ENCODE data around the gene BEND7. TPM values are rescaled to one million over a fixed set of nuclear protein-coding genes. Genes with fewer than 3 reads are reported as not detected.

BEND7 gene
- total and polyA plus RNA-seq, 2 of the 8 experiments (the other 6 are each of a cell fraction or from before 2014, with no cell fraction given): 1.9 to 8.2 TPM

DNA sequence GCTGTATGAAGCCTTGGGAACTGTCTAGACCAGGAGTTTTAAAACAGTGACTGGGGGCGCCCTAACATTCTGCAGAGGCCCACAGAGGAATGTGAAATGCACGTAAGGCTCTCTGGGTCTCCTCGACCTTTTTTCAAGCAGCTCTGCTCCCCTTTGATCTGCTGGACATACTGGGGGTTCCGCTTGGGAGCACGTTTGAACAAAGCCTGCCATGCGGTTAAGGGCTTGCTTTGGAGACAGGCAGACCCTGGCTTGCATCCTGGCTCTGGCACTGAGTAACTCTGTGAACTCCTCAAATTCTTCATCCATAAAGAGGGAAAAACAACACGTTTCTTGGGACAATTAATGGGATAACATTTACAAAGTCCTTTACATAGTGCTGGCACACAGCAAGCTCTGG is 7.8 kb downstream of the BEND7 start:
- Histone ChIP-seq H2AFZ (ENCODE audit: low read length) (no peak overlapping the region), H3K27me3 (replicated peaks in 1 of 4; ENCODE audit: control insufficient read depth in 3 of 4, extremely low read depth in 1 of 4, insufficient read depth in 3 of 4, low read length in 3 of 4) (no peaks in the 10 kb centered on the region; a peak in 2 of 7 replicates), H4K5ac (ENCODE audit: insufficient read length, low read depth, low read length) (no peak overlapping the region), H3K23me2 (ENCODE audit: low read depth, low read length) (no peaks in the 10 kb centered on the region), H3K4me2 (ENCODE audit: insufficient read depth in 1 of 2, low read depth in 2 of 2, low read length in 2 of 2) (no peak overlapping the region), H2BK20ac (ENCODE audit: low read length) (no peak overlapping the region), H3K4ac (replicated peaks; ENCODE audit: insufficient read length, low read depth, low read length) (peak overlapping the region; percentile 49), H3K14ac (ENCODE audit: insufficient read length) (no peak overlapping the region), H4K91ac (replicated peaks; ENCODE audit: insufficient read length, low read length) (no peak overlapping the region), H3K4me1 (replicated peaks in 1 of 4; ENCODE audit: control insufficient read depth in 3 of 4, insufficient read depth in 4 of 4, low read length in 3 of 4) (peaks cover 0 to 3% (median 0%) of the 10 kb centered on the region in 4 experiments; a peak in 1 of 7 replicates), H3K56ac (replicated peaks; ENCODE audit: insufficient read length, low read depth, low read length) (no peak overlapping the region), H3K4me3 (ENCODE audit: extremely low read depth in 1 of 4, insufficient read depth in 2 of 4, low read depth in 3 of 4, low read length in 4 of 4) (no peak overlapping the region), H2BK12ac (ENCODE audit: low read depth, low read length) (no peak overlapping the region), H3K9me3 (ENCODE audit: insufficient read depth in 2 of 2, low read depth in 1 of 2, low read length in 1 of 2) (no peaks in the 10 kb centered on the region), H3K23ac (ENCODE audit: insufficient read length) (no peak overlapping the region), H2BK15ac (ENCODE audit: low read length) (no peak overlapping the region), H2BK120ac (replicated peaks; ENCODE audit: low read depth, low read length) (no peak overlapping the region), H4K20me1 (replicated peaks in 1 of 2; ENCODE audit: control insufficient read depth in 1 of 2, insufficient read depth in 2 of 2, low read length in 2 of 2) (peaks cover 0 to 2% of the 10 kb centered on the region in 2 experiments), H3K36me3 (ENCODE audit: control insufficient read depth in 2 of 4, insufficient read depth in 4 of 4, low read length in 3 of 4) (no peaks in the 10 kb centered on the region), H3K9ac (replicated peaks in 1 of 4; ENCODE audit: extremely low read depth in 1 of 4, low read depth in 3 of 4, low read length in 3 of 4) (no peak overlapping the region), H4K8ac (ENCODE audit: extremely low read depth, insufficient read depth, low read length) (no peak overlapping the region), H3K79me2 (ENCODE audit: control insufficient read depth in 1 of 2, insufficient read depth in 2 of 2, low read length in 2 of 2) (no peaks in the 10 kb centered on the region), H3K79me1 (ENCODE audit: low read depth, low read length) (no peaks in the 10 kb centered on the region), H2BK5ac (ENCODE audit: low read depth, low read length) (no peak overlapping the region), H3K18ac (ENCODE audit: extremely low read depth, low read length) (no peak overlapping the region), H2AK5ac (ENCODE audit: low read depth, low read length) (no peak overlapping the region), H3K27ac (ENCODE audit: low read depth, low read length) (no peak overlapping the region)
- CTCF ChIA-PET (ENCODE audit: partially characterized antibody): interaction anchor here (0.9 to 2.8 kb wide), 7 partner anchors 16 to 153 kb away, joined by 3 to 18 read pairs (median 4); no protein-coding TSS in a partner anchor
- POLR2A ChIA-PET (ENCODE audit: partially characterized antibody): interaction anchor here (1.1 to 1.3 kb wide), 2 partner anchors 168 to 171 kb away, joined by 3 read pairs; no protein-coding TSS in a partner anchor
- FAIRE-seq (no peak), DNase-seq (ENCODE audit: low read depth in 1 of 2, low spot score in 2 of 2) (no peak)
- TF ChIP-seq PHF8 (conservative IDR thresholded peaks at IDR 0.05; ENCODE audit: low read depth, low read length): no peak
- no peak for TF ChIP-seq RBBP5 (IDR thresholded peaks at IDR 0.05; ENCODE audit: borderline replicate concordance, low read depth, low read length)
- TF ChIP-seq TCF12 (IDR thresholded peaks at IDR 0.05; ENCODE audit: low read depth, low read length): no peak
- TF ChIP-seq MAFK (IDR thresholded peaks at IDR 0.05; ENCODE audit: low read depth, low read length): no peak
- no peak for TF ChIP-seq POU5F1 (IDR thresholded peaks at IDR 0.05; ENCODE audit: low read depth, low read length)
- TF ChIP-seq ZNF274 (IDR thresholded peaks at IDR 0.05; ENCODE audit: borderline replicate concordance, extremely low read depth, low read length): no peak
- no peak for TF ChIP-seq HDAC6 (IDR thresholded peaks at IDR 0.05; ENCODE audit: low read depth, low read length)
- WGBS, 2 experiments (ENCODE audit: extremely low coverage in 1 of 2, insufficient coverage in 1 of 2, insufficient read length in 1 of 2, insufficient replicate concordance in 2 of 2, low coverage in 1 of 2, low lambda C conversion rate in 2 of 2, missing lambda C conversion rate in 1 of 2): 91% methylated on average over 7 of the region's 7 CpGs; no CpG with 5 or more reads in 1 of the 2 experiments
